NCI-H187 (cell line): ENCODE data around the gene LAMC2.
A peak's percentile ranks its signal among the peaks of the same experiment; 100 is the strongest.
"Not testable (repeated sequence)": the region's sequence is repeated elsewhere in the genome, so short reads cannot be mapped to it uniquely, and the experiment has no call there.

ENCODE experiments used
- DNase-seq, 2 experiments: peaks; one replicate each; lab custom pipeline; 2025; lab: John Stamatoyannopoulos, UW

Gene LAMC2

GRCh38 chr1:183263886-183264602 lies 78.0 kb downstream of the LAMC2 start:
- no peak for DNase-seq

- DNase-seq: no peak
Observed at GRCh38 chr1:183267646-183268431, 81.8 kb downstream of the LAMC2 start.

GRCh38 chr1:183270541-183271141 lies 84.6 kb downstream of the LAMC2 start:
- no peak for DNase-seq

- no peak for DNase-seq
Observed at GRCh38 chr1:183272390-183272848, 86.4 kb downstream of the LAMC2 start.

DNA sequence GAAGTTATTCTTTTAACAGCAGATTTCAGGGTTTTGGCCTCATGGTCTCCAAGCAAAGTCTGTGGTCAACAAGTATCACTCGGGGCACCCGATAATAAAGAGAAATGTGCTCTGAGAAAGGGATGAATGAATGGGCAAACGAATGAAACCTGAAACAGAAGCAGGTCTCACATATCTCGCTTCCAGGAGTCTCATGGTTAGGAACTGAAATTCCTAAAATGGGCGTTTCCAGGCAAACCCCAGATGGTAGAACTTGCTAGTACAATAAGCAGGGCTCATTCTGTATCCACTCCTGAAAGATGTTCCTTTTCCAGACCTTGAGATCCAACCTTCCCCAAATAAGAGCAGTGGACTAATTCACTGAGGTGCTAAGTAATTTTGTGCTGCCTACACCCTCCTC lies 87.2 kb downstream of the LAMC2 start:
- DNase-seq: no peak

DNA sequence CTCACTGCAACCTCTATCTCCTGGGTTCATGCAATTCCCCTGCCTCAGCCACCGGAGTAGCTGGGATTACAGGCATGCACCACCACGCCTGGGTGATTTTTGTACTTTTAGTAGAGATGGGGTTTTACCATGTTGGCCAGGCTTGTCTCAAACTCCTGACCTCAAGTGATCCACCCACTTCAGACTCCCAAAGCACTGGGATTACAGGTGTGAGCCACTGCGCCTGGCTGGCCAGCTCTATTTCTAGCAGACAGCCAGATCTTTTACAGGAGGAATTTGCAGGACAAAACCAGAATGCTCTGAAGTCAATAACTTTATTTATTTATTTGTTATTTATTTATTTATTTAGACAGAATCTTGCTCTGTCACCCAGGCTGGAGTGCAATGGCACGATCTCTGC lies 87.9 kb downstream of the LAMC2 start:
- not testable (repeated sequence) for DNase-seq

DNA sequence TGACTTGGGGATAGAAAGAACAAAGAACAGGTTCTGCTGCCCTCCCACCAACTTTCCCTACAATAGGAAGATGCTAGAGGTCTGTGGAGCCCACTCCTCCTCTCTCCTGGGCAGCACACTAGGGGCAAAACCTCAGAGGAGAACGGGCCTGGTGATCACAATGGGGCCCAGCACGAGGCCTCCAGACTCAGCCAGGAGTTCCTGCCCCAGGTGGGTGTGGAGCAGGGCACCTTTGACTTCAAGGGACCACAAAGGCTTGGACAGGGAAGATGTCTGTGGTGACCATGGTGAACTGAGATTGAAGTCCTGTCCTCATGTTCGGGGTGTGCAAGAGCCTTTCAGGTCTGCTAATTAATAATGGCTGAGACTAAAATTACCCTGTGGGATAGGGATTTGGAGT lies 88.8 kb downstream of the LAMC2 start:
- DNase-seq: no peak

- DNase-seq: no peak
Observed at GRCh38 chr1:183275322-183275721, 89.3 kb downstream of the LAMC2 start.

GRCh38 chr1:183276386-183277080 lies 90.5 kb downstream of the LAMC2 start:
- DNase-seq: no peak

- no peak for DNase-seq
Observed at GRCh38 chr1:183277821-183278738, 92.0 kb downstream of the LAMC2 start.

DNA sequence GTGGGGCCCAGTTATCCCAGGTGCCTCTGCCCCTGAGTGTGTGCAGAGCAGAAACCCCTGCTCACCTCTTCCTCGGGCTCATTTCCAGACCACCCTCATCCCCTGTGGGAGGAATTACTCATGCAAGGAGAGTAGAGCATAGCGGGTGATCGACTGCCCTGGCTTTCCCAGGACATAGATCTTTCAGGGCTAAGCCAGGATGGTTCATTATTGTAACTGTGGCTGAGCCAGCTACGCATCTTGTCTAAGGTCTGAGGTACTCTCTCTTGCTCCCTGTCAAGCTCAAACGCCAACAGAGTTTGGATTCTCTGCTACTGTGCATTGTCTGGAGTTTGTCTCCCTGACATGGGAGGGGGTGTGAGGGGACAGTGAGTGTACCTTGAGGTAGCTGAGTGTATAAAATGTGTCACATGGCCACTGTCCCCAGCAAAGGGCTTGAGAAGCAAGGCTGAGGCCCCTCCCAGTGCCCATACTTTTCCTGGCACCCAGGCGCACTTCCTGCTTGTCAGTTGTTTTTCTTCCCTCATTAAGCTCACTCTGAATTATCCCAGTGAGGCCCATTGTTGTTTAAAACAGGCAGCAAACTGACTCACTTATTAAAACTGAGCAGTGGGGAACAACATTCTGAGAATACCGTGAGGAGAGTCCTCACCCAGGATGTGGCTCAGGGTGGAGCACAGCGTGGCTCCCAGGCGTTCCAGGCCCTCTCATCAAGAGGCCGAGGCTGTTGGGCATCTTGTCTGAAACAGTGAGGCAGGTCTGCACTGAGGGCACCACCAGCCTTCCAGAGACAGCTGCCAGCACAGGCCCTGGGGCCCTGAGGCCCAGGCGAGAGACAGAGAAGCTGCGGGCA lies 92.9 kb downstream of the LAMC2 start:
- DNase-seq: no peak

- no peak for DNase-seq
Observed at GRCh38 chr1:183279835-183280234, 93.8 kb downstream of the LAMC2 start.

DNA sequence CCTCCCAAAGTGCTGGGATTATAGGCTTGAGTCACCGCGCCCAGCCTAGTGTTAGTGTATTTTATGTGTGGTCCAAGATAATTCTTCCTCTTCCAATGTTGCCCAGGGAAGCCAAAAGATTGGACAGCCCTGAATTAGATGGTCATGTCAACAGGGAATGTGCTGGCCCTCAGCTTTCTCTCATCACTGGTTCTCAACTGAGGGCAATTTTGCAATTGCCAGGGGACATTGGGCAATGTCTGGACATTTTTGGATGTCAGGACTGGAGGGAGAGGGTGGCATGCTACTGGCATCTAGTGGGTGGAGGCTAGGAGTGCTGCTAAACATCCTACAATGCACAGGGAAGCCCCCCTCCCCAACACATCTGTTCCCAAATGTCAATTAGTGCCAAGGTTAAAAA lies 95.0 kb downstream of the LAMC2 start:
- DNase-seq: no peak

DNA sequence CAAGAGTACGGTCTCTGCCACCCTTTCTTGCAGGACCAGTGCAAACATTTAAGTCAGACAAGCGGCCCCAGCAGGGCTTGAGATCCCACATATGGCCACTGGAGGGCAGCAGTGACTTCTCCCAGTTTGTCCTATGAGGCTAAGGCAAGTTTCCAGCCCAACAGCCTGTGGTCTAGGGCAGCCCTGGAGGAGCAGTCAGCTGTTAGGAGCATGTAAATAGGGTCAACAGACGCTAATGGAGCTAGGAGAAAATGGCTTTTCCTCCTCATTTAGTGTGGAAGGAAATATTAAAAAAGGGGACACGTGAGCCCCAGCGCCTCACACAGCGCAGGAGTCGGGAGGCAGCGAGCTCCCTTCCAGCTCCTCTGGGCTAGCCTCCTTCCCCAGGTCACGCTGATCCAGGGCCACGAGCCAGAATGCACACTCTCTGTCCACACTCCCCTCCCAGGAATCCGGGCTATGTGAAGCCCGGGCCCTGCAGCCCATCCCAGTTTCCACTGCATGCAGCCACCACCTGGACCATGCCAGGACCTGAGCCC lies 95.6 kb downstream of the LAMC2 start:
- peak; percentile 89 to 98 for DNase-seq

GRCh38 chr1:183282101-183282855 lies 96.2 kb downstream of the LAMC2 start:
- no peak for DNase-seq

GRCh38 chr1:183283286-183283685 lies 97.2 kb downstream of the LAMC2 start:
- no peak for DNase-seq

DNA sequence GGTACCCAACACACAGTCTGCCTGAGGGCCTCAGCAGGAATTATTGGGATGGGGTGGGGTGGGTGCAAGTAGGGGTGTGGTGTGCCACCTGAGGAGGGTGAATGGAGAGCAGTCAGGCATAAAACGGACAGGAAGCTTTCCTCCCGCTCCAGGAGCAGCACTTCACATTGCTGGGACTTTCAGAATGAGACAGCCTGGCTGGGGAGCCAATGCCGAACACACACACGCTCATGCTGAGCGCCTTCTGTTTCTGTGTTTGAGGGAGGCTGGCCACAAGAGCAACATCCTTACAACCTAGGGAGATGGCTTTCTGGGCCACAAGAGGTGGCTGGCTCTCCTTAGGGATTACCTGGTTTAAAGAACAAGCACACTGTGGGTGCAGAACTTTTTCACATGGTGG lies 98.0 kb downstream of the LAMC2 start:
- no peak for DNase-seq

DNA sequence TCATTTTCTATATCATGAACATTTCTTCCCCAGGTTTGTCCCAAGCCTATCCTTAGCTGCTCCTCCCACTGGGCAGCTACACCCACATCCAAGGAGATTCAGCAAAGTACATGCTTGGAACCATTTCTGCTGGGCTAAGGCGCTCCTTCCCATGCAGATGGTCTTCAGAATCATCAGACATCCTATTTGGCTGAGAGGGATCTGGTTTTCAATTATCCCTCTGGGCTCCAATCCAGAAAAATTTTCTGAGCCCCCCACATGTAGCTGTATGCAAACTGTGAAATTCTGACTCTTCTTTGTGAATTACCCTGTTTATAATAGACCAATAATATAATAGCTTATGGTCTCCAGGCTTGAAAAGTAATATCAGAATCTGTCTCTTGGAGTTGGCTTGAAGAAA lies 99.2 kb downstream of the LAMC2 start:
- no peak for DNase-seq

DNA sequence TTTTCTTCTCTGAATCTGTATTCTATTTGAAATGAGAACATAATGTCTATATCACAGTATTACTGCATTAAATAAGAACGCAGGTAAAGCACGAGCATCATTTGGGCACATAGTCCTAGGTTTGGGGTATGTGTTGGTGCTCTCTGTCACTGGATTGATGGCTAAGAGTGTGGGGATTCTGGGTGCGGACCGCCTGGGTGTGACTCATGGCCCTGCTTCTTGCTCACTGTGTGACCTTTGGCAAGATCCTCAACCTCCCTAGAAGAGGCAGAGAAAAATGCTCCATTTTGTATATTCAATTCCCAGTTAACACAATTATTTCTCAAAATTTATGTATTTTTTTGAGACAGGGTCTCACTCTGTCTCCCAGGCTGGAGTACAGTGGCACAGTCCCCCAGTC lies 99.7 kb downstream of the LAMC2 start:
- DNase-seq: no peak
